ENCODE measurements around the gene WDR90.

WDR90 gene

DNA sequence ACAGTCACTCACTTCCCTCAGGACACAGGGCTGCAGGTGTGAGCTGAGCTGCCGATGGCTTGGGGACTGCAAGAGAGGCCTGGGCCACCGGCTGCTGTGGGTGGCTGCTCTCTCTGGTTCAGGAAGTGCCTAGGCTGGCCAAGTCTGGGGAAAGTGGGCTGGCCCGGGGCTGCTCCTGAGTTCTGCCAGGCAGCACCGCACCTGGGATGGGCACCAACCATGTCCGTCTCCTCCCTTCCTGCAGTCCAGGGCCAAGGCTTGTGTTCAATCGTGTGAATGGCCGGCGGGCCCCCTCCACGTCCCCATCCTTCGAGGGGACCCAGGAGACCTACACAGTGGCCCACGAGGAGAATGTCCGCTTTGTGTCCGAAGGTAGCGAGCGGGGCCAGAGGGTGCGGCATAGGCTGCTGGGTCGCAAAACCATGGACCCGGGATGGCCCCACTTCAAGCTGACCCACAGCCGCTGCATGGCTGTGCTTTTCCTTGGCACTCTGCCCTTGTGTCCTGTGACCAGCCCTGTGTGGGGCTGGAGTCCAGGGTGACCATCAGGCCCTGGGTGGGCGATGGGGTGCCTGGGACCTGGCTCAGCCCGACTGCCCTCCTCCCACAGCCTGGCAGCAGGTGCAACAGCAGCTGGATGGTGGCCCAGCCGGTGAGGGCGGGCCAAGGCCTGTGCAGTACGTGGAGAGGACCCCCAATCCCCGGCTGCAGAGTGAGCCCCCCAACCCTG, 1.8 kb upstream of the WDR90 start:
- Histone ChIP-seq H3K4me1 (ENCODE audit: control insufficient read depth, insufficient read depth, low read length) (peaks cover 5% of the 10 kb centered on the region; the same call in 1 of the 2 replicates), H3K27ac (ENCODE audit: extremely low read depth, low read depth, low read length) (no peak overlapping the region), H3K4me3 (ENCODE audit: low read depth, low read length) (no peak overlapping the region), H3K9me3 (ENCODE audit: control insufficient read depth, insufficient read depth, low read depth, low read length) (no peaks in the 10 kb centered on the region), H3K36me3 (ENCODE audit: control insufficient read depth in 2 of 2, insufficient read depth in 1 of 2, low read length in 2 of 2) (peaks cover 0 to 15% of the 10 kb centered on the region in 2 experiments; a peak in 2 of 3 replicates)
- POLR2A ChIA-PET: interaction anchor here (1.5 kb wide), 1 partner anchor 11 kb away, joined by 3 read pairs; no protein-coding TSS in a partner anchor
- CTCF ChIA-PET: interaction anchor here (0.9 to 1.3 kb wide), 3 partner anchors 11 to 25 kb away, joined by 3 to 4 read pairs (median 3); partner anchors contain the start of genes METTL26 and RHOT2
- TF ChIP-seq ZNF600 (tag by site-specific recombination; IDR thresholded peaks at IDR 0.05) (peak; percentile 45; the same call in 1 of the 2 replicates), BCL11B (tag by site-specific recombination; IDR thresholded peaks at IDR 0.05; ENCODE audit: low read depth) (peak; percentile 64; the same call in 1 of the 2 replicates), SP2 (tag by site-specific recombination; IDR thresholded peaks at IDR 0.05) (no peak), ZBTB17 (tag by site-specific recombination; IDR thresholded peaks at IDR 0.05) (peak; percentile 11; the same call in 1 of the 2 replicates)

DNA sequence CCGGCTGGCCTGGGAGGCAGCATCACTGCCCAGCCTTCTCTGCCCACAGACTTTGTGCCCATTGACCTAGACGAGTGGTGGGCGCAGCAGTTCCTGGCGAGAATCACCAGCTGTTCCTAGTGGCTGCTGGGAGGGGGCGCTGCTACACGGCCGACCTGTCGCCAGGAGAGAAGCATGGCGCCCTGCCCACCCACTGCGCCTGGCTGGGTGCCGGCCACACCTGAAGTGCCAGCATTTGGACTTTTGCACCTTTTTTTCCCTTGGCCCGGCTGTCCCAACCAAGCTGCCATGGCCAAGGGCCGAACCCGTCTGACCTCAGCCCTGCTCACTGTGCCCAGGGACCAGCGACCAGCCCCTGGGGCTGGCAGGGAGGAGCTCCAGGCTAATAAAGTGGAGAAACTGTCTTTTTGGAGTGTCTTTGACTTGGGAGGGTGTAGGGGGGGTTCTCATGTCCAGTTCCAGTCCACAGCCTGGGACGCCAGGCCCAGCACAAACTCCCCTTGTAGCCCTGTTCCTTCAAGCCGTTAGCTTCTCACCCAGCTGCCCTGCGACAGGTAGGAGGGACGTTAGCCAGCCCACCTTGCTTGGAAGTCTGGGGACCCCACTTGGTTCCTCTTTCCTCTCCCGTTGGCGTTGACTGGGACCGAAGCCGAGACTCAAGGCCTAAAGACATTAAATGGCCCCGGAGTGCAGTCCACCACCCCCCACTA, 939 bp upstream of the WDR90 start:
- H3K4me3 ChIP-seq (ENCODE audit: low read depth, low read length): peak overlapping the region; percentile 37
- H3K9me3 ChIP-seq (ENCODE audit: control insufficient read depth, insufficient read depth, low read depth, low read length): no peaks in the 10 kb centered on the region
- POLR2A ChIA-PET: interaction anchor here (1.5 to 2.3 kb wide), 3 partner anchors 11 to 19 kb away, joined by 3 to 10 read pairs (median 7); partner anchors contain the start of genes METTL26 and RHOT2
- CTCF ChIA-PET: interaction anchor here (0.7 to 1.6 kb wide), 5 partner anchors 10 to 26 kb away, joined by 3 to 5 read pairs (median 4); partner anchors contain the start of genes METTL26 and RHOT2
- H3K36me3 ChIP-seq (ENCODE audit: control insufficient read depth in 2 of 2, insufficient read depth in 1 of 2, low read length in 2 of 2): peaks cover 0 to 24% of the 10 kb centered on the region in 2 experiments; a peak in 2 of 3 replicates
- H3K4me1 ChIP-seq (ENCODE audit: control insufficient read depth, insufficient read depth, low read length): 0 out of 2 replicates have a peak, but pooled peaks cover 5% of the 10 kb centered on the region
- peak overlapping the region; percentile 97 for H3K27ac ChIP-seq (ENCODE audit: extremely low read depth, low read depth, low read length)
- TF ChIP-seq, protein P1, sequence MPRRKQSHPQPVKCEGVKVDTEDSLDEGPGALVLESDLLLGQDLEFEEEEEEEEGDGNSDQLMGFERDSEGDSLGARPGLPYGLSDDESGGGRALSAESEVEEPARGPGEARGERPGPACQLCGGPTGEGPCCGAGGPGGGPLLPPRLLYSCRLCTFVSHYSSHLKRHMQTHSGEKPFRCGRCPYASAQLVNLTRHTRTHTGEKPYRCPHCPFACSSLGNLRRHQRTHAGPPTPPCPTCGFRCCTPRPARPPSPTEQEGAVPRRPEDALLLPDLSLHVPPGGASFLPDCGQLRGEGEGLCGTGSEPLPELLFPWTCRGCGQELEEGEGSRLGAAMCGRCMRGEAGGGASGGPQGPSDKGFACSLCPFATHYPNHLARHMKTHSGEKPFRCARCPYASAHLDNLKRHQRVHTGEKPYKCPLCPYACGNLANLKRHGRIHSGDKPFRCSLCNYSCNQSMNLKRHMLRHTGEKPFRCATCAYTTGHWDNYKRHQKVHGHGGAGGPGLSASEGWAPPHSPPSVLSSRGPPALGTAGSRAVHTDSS (tag by site-specific recombination; IDR thresholded peaks at IDR 0.05): no peak
- TF ChIP-seq ZNF112 (tag by site-specific recombination; IDR thresholded peaks at IDR 0.05) (no peak), ZNF426 (tag by site-specific recombination; IDR thresholded peaks at IDR 0.05) (no peak), MZF1 (tag by site-specific recombination; IDR thresholded peaks at IDR 0.05; ENCODE audit: borderline replicate concordance) (no peak), ZNF776 (tag by site-specific recombination; IDR thresholded peaks at IDR 0.05; ENCODE audit: borderline replicate concordance) (no peak), ZNF555 (tag by site-specific recombination; conservative IDR thresholded peaks at IDR 0.05) (no peak), PRDM1 (tag by site-specific recombination; IDR thresholded peaks at IDR 0.05) (no peak), ZNF792 (tag by site-specific recombination; IDR thresholded peaks at IDR 0.05) (no peak), GLI4 (tag by site-specific recombination; IDR thresholded peaks at IDR 0.05) (no peak), ZNF423 (tag by site-specific recombination; IDR thresholded peaks at IDR 0.05) (peak; percentile 58; the same call in 1 of the 2 replicates)
- TF ChIP-seq, protein P2, sequence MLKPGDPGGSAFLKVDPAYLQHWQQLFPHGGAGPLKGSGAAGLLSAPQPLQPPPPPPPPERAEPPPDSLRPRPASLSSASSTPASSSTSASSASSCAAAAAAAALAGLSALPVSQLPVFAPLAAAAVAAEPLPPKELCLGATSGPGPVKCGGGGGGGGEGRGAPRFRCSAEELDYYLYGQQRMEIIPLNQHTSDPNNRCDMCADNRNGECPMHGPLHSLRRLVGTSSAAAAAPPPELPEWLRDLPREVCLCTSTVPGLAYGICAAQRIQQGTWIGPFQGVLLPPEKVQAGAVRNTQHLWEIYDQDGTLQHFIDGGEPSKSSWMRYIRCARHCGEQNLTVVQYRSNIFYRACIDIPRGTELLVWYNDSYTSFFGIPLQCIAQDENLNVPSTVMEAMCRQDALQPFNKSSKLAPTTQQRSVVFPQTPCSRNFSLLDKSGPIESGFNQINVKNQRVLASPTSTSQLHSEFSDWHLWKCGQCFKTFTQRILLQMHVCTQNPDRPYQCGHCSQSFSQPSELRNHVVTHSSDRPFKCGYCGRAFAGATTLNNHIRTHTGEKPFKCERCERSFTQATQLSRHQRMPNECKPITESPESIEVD (tag by site-specific recombination; IDR thresholded peaks at IDR 0.05): no peak
- TF ChIP-seq, protein P3, sequence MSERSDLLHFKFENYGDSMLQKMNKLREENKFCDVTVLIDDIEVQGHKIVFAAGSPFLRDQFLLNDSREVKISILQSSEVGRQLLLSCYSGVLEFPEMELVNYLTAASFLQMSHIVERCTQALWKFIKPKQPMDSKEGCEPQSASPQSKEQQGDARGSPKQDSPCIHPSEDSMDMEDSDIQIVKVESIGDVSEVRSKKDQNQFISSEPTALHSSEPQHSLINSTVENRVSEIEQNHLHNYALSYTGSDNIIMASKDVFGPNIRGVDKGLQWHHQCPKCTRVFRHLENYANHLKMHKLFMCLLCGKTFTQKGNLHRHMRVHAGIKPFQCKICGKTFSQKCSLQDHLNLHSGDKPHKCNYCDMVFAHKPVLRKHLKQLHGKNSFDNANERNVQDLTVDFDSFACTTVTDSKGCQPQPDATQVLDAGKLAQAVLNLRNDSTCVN (tag by site-specific recombination; optimal IDR thresholded peaks at IDR 0.05): no peak
- TF ChIP-seq, protein P4, sequence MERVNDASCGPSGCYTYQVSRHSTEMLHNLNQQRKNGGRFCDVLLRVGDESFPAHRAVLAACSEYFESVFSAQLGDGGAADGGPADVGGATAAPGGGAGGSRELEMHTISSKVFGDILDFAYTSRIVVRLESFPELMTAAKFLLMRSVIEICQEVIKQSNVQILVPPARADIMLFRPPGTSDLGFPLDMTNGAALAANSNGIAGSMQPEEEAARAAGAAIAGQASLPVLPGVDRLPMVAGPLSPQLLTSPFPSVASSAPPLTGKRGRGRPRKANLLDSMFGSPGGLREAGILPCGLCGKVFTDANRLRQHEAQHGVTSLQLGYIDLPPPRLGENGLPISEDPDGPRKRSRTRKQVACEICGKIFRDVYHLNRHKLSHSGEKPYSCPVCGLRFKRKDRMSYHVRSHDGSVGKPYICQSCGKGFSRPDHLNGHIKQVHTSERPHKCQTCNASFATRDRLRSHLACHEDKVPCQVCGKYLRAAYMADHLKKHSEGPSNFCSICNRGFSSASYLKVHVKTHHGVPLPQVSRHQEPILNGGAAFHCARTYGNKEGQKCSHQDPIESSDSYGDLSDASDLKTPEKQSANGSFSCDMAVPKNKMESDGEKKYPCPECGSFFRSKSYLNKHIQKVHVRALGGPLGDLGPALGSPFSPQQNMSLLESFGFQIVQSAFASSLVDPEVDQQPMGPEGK (tag by site-specific recombination; IDR thresholded peaks at IDR 0.05): 0 out of 2 replicates have a peak, but pooled peaks have one; percentile 43
- TF ChIP-seq, protein P5, sequence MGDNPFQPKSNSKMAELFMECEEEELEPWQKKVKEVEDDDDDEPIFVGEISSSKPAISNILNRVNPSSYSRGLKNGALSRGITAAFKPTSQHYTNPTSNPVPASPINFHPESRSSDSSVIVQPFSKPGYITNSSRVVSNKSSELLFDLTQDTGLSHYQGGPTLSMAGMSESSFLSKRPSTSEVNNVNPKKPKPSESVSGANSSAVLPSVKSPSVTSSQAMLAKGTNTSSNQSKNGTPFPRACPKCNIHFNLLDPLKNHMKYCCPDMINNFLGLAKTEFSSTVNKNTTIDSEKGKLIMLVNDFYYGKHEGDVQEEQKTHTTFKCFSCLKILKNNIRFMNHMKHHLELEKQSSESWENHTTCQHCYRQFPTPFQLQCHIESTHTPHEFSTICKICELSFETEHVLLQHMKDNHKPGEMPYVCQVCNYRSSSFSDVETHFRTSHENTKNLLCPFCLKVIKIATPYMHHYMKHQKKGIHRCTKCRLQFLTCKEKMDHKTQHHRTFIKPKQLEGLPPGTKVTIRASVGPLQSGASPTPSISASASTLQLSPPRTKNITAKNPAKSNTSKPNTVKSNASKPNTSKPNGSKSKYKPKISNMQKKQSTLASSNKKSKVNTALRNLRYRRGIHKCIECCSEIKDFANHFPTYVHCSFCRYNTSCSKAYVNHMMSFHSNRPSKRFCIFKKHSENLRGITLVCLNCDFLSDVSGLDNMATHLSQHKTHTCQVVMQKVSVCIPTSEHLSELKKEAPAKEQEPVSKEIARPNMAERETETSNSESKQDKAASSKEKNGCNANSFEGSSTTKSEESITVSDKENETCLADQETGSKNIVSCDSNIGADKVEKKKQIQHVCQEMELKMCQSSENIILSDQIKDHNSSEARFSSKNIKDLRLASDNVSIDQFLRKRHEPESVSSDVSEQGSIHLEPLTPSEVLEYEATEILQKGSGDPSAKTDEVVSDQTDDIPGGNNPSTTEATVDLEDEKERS (tag by site-specific recombination; IDR thresholded peaks at IDR 0.05): no peak
- TF ChIP-seq, protein P6, sequence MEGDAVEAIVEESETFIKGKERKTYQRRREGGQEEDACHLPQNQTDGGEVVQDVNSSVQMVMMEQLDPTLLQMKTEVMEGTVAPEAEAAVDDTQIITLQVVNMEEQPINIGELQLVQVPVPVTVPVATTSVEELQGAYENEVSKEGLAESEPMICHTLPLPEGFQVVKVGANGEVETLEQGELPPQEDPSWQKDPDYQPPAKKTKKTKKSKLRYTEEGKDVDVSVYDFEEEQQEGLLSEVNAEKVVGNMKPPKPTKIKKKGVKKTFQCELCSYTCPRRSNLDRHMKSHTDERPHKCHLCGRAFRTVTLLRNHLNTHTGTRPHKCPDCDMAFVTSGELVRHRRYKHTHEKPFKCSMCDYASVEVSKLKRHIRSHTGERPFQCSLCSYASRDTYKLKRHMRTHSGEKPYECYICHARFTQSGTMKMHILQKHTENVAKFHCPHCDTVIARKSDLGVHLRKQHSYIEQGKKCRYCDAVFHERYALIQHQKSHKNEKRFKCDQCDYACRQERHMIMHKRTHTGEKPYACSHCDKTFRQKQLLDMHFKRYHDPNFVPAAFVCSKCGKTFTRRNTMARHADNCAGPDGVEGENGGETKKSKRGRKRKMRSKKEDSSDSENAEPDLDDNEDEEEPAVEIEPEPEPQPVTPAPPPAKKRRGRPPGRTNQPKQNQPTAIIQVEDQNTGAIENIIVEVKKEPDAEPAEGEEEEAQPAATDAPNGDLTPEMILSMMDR (tag by site-specific recombination; IDR thresholded peaks at IDR 0.05): peak; percentile 94

All from HEK293 (cell line).